ENCODE results near the gene PLCG2. TPM values are rescaled to one million over a fixed set of nuclear protein-coding genes. Genes with fewer than 3 reads are reported as not detected.

Gene PLCG2
- polyA plus RNA-seq, 1 donor from 2014 or later: not detected

GRCh38 chr16:81873206-81873605 lies 94.1 kb downstream of the PLCG2 start:
- H3K4me2 ChIP-seq (ENCODE audit: low read length): no peak overlapping the region
- no peaks in the 10 kb centered on the region for H3K27me3 ChIP-seq (ENCODE audit: insufficient read depth, low read depth, low read length)
- H3K79me2 ChIP-seq (replicated peaks; ENCODE audit: insufficient read depth, low read length): no peaks in the 10 kb centered on the region
- no peak overlapping the region for H2AFZ ChIP-seq (ENCODE audit: low read depth, low read length)
- no peaks in the 10 kb centered on the region for H3K9me2 ChIP-seq (ENCODE audit: insufficient read depth, low read length)
- H3F3A ChIP-seq (ENCODE audit: insufficient read depth, low read length, poor library complexity, severe bottlenecking): no peaks in the 10 kb centered on the region
- no peaks in the 10 kb centered on the region for H4K20me1 ChIP-seq (ENCODE audit: insufficient read depth)
- H3K27ac ChIP-seq (ENCODE audit: low read length): no peak overlapping the region
- H3K36me3 ChIP-seq (ENCODE audit: insufficient read depth, low read length): no peaks in the 10 kb centered on the region
- no peaks in the 10 kb centered on the region for H3K9me3 ChIP-seq (ENCODE audit: low read length)
- no peak overlapping the region for H3K9ac ChIP-seq (ENCODE audit: low read length)
- H3K4me3 ChIP-seq (ENCODE audit: low read length): no peak overlapping the region
- TF ChIP-seq POLR2AphosphoS5 (IDR thresholded peaks at IDR 0.05) (no peak), SMC3 (conservative IDR thresholded peaks at IDR 0.05; ENCODE audit: poor library complexity) (no peak), EZH2 (IDR thresholded peaks at IDR 0.05; ENCODE audit: borderline replicate concordance, insufficient read depth, low read length, poor library complexity, severe bottlenecking) (no peak), TAF1 (IDR thresholded peaks at IDR 0.05; ENCODE audit: low read depth) (no peak), EP300 (conservative IDR thresholded peaks at IDR 0.05; ENCODE audit: poor library complexity, severe bottlenecking) (no peak), RAD21 (conservative IDR thresholded peaks at IDR 0.05) (no peak), MXI1 (conservative IDR thresholded peaks at IDR 0.05; ENCODE audit: poor library complexity, severe bottlenecking) (no peak)
- TF ChIP-seq, protein P1, sequence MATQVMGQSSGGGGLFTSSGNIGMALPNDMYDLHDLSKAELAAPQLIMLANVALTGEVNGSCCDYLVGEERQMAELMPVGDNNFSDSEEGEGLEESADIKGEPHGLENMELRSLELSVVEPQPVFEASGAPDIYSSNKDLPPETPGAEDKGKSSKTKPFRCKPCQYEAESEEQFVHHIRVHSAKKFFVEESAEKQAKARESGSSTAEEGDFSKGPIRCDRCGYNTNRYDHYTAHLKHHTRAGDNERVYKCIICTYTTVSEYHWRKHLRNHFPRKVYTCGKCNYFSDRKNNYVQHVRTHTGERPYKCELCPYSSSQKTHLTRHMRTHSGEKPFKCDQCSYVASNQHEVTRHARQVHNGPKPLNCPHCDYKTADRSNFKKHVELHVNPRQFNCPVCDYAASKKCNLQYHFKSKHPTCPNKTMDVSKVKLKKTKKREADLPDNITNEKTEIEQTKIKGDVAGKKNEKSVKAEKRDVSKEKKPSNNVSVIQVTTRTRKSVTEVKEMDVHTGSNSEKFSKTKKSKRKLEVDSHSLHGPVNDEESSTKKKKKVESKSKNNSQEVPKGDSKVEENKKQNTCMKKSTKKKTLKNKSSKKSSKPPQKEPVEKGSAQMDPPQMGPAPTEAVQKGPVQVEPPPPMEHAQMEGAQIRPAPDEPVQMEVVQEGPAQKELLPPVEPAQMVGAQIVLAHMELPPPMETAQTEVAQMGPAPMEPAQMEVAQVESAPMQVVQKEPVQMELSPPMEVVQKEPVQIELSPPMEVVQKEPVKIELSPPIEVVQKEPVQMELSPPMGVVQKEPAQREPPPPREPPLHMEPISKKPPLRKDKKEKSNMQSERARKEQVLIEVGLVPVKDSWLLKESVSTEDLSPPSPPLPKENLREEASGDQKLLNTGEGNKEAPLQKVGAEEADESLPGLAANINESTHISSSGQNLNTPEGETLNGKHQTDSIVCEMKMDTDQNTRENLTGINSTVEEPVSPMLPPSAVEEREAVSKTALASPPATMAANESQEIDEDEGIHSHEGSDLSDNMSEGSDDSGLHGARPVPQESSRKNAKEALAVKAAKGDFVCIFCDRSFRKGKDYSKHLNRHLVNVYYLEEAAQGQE (IDR thresholded peaks at IDR 0.05; ENCODE audit: borderline replicate concordance): no peak
- TF ChIP-seq, protein P2, sequence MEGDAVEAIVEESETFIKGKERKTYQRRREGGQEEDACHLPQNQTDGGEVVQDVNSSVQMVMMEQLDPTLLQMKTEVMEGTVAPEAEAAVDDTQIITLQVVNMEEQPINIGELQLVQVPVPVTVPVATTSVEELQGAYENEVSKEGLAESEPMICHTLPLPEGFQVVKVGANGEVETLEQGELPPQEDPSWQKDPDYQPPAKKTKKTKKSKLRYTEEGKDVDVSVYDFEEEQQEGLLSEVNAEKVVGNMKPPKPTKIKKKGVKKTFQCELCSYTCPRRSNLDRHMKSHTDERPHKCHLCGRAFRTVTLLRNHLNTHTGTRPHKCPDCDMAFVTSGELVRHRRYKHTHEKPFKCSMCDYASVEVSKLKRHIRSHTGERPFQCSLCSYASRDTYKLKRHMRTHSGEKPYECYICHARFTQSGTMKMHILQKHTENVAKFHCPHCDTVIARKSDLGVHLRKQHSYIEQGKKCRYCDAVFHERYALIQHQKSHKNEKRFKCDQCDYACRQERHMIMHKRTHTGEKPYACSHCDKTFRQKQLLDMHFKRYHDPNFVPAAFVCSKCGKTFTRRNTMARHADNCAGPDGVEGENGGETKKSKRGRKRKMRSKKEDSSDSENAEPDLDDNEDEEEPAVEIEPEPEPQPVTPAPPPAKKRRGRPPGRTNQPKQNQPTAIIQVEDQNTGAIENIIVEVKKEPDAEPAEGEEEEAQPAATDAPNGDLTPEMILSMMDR (IDR thresholded peaks at IDR 0.05; ENCODE audit: poor library complexity, severe bottlenecking): no peak

DNA sequence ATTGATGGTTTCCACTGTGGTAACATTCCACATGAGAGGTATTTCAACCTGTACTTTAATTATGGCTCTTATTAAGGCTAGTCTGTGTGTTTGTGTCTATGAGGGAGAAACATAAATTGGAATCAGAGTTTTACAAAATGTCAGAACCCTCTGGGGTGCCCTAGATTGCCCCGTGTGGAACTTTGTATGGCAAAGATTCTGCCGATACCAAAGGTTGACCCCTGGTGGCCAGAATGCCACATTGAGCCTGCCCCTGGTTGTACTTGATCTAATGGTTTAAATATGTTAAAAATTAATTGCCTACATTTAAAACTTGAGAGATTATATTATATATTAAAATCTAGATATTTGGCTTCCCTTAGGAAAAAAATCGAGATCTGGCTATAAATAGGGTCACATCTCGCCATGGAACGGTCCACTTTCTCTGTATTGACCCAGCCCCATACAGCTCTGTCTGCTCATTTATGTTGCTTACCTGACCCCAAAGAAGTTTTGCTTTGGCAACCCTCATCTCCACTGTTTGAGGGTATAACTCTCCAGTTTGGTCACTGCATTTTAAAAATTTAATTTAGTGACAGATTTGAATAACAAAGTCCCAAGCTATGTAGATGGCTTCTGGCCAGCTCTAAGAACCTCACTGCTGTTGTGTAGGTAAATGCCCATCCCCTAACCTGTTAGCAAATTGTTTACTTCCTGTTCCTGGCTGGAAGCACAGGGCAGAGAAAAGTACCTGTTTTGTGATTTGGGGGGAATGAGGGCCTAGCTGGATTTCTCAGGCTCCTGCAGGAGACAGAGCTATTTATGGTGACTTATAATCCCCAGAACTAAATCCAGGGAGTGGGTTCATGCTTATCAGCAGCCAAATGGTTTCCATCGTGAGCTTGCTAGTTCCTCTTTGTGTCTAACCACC lies 95.0 kb downstream of the PLCG2 start:
- Histone ChIP-seq H4K20me1 (ENCODE audit: insufficient read depth) (no peaks in the 10 kb centered on the region), H3K4me2 (ENCODE audit: low read length) (no peak overlapping the region), H2AFZ (ENCODE audit: low read depth, low read length) (no peak overlapping the region), H3K79me2 (replicated peaks; ENCODE audit: insufficient read depth, low read length) (no peaks in the 10 kb centered on the region), H3K9me2 (ENCODE audit: insufficient read depth, low read length) (no peaks in the 10 kb centered on the region), H3K4me3 (ENCODE audit: low read length) (no peak overlapping the region), H3K27me3 (ENCODE audit: insufficient read depth, low read depth, low read length) (no peaks in the 10 kb centered on the region), H3K9me3 (ENCODE audit: low read length) (no peaks in the 10 kb centered on the region), H3K36me3 (ENCODE audit: insufficient read depth, low read length) (no peaks in the 10 kb centered on the region), H3K27ac (ENCODE audit: low read length) (no peak overlapping the region), H3F3A (ENCODE audit: insufficient read depth, low read length, poor library complexity, severe bottlenecking) (no peaks in the 10 kb centered on the region), H3K9ac (ENCODE audit: low read length) (no peak overlapping the region)
- TF ChIP-seq RAD21 (conservative IDR thresholded peaks at IDR 0.05) (peak; percentile 24), SMC3 (conservative IDR thresholded peaks at IDR 0.05; ENCODE audit: poor library complexity) (peak; percentile 35), EP300 (conservative IDR thresholded peaks at IDR 0.05; ENCODE audit: poor library complexity, severe bottlenecking) (no peak), EZH2 (IDR thresholded peaks at IDR 0.05; ENCODE audit: borderline replicate concordance, insufficient read depth, low read length, poor library complexity, severe bottlenecking) (no peak)
- TF ChIP-seq, protein P2 (IDR thresholded peaks at IDR 0.05; ENCODE audit: poor library complexity, severe bottlenecking): peak; percentile 54
